Measurements from ENCODE around the gene SLC9A7.

DNA sequence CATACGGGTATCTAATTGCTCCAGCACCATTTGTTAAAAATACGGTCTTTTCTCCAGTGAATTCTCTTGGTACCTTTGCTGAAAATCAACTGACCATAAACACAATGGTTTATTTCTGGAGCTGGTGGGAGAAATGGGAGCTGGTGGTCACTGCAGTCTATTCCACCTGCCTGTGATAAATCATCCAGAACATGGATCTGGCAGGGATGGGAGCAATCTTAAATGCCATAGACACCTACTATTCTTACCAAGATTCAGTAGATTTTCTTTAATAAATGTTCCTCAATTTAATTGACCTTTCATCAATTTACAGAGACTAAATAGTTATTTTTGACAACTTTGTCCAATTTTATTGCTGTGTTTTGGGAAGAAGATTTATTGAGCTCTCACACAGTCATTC is 68.1 kb downstream of the SLC9A7 start:
- TF ChIP-seq, protein P1, sequence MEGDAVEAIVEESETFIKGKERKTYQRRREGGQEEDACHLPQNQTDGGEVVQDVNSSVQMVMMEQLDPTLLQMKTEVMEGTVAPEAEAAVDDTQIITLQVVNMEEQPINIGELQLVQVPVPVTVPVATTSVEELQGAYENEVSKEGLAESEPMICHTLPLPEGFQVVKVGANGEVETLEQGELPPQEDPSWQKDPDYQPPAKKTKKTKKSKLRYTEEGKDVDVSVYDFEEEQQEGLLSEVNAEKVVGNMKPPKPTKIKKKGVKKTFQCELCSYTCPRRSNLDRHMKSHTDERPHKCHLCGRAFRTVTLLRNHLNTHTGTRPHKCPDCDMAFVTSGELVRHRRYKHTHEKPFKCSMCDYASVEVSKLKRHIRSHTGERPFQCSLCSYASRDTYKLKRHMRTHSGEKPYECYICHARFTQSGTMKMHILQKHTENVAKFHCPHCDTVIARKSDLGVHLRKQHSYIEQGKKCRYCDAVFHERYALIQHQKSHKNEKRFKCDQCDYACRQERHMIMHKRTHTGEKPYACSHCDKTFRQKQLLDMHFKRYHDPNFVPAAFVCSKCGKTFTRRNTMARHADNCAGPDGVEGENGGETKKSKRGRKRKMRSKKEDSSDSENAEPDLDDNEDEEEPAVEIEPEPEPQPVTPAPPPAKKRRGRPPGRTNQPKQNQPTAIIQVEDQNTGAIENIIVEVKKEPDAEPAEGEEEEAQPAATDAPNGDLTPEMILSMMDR (IDR thresholded peaks at IDR 0.05), result no peak
- TF ChIP-seq POLR2A (IDR thresholded peaks at IDR 0.05), result no peak
